MG63 (cell line): ENCODE measurements around the gene CTSC. TPM values are rescaled to one million over a fixed set of nuclear protein-coding genes. Genes with fewer than 3 reads are reported as not detected.
A peak's percentile ranks its signal among the peaks of the same experiment; 100 is the strongest.

ENCODE experiments used
- DNase-seq: peaks from one replicate; pipeline ENCODE4 v3.0.0-alpha.2; 2020
- H3K27me3 ChIP-seq: fragments of 250-450 bp; sonication (Bioruptor Pico); 2 replicates; pipeline ENCODE4 v1.5.1; 2020; ENCODE audit warnings: mild to moderate bottlenecking, moderate library complexity
- H3K36me3 ChIP-seq: fragments of 250-450 bp; sonication (Bioruptor Pico); 2 replicates; pipeline ENCODE4 v1.5.1; 2020; ENCODE audit warnings: mild to moderate bottlenecking, moderate library complexity
- H3K4me3 ChIP-seq: fragments of 250-450 bp; sonication (Bioruptor Pico); 2 replicates; pipeline ENCODE4 v1.5.1; 2020; ENCODE audit warnings: mild to moderate bottlenecking, moderate library complexity
- H3K9me3 ChIP-seq: fragments of 250-450 bp; sonication (Bioruptor Pico); 2 replicates; pipeline ENCODE4 v1.5.1; 2020; ENCODE audit warnings: mild to moderate bottlenecking, moderate library complexity
- total RNA-seq: library from RNA; depleted of rRNA; stranded (reverse); fragments of >200 nt; shearing (Covaris generic); gene quantifications from 2 replicates; pipeline ENCODE4 v1.2.3, GENCODE V29; 2014; ENCODE audit warnings: low replicate concordance; rRNA removed

CTSC gene
- total RNA-seq, result 62.9 and 118 TPM in 2 replicates

- DNase-seq, result peak; percentile 91
- Histone ChIP-seq H3K27me3 (no peaks in the 10 kb centered on the region), H3K36me3 (peaks cover 8% of the 10 kb centered on the region; the same call in 1 of the 2 replicates), H3K4me3 (peak within 1 kb of the TSS; percentile 83), H3K9me3 (no peaks in the 10 kb centered on the region)
Measured at GRCh38 chr11:88337181-88337986, at the start of gene CTSC. Gene CTSC, minus strand, starts transcription at chr11:88337736. Its CDS starts 64 bp downstream, at chr11:88337672.

DNA sequence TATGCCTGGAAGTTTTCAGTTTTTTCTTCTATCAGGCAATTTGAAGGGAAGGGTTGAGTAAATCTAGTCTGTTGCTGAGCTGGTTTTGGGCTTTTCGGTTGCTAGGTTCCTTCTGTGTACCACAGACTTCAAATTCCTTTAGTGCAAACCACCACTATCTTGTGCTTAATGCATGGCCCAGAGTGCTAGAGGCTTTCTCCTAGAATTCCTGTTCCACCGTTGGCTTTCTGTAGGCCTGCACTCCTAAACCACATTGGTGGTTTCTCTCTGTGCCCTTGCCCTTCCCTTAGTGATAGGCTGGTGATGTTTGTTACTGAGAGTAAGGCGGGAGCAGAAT is 47.1 kb upstream of the CTSC start:
- no peaks in the 10 kb centered on the region for H3K9me3 ChIP-seq
- no peaks in the 10 kb centered on the region for H3K36me3 ChIP-seq
- H3K4me3 ChIP-seq, result no peak overlapping the region
- DNase-seq, result no peak
- no peaks in the 10 kb centered on the region for H3K27me3 ChIP-seq

- no peak for DNase-seq
- Histone ChIP-seq H3K27me3 (no peaks in the 10 kb centered on the region), H3K36me3 (no peaks in the 10 kb centered on the region), H3K4me3 (no peak overlapping the region), H3K9me3 (no peaks in the 10 kb centered on the region)
Measured at GRCh38 chr11:88384004-88384668, 46.6 kb upstream of the CTSC start.

- Histone ChIP-seq H3K9me3 (no peaks in the 10 kb centered on the region), H3K27me3 (no peaks in the 10 kb centered on the region), H3K36me3 (no peaks in the 10 kb centered on the region), H3K4me3 (no peak overlapping the region)
- DNase-seq, result no peak
Measured at GRCh38 chr11:88383447-88383846, 45.9 kb upstream of the CTSC start.

- Histone ChIP-seq H3K9me3 (no peaks in the 10 kb centered on the region), H3K27me3 (no peaks in the 10 kb centered on the region), H3K4me3 (no peak overlapping the region), H3K36me3 (no peaks in the 10 kb centered on the region)
- no peak for DNase-seq
Measured at GRCh38 chr11:88379130-88379529, 41.6 kb upstream of the CTSC start.

GRCh38 chr11:88378422-88379066 is 41.0 kb upstream of the CTSC start:
- Histone ChIP-seq H3K36me3 (no peaks in the 10 kb centered on the region), H3K4me3 (no peak overlapping the region), H3K27me3 (no peaks in the 10 kb centered on the region), H3K9me3 (no peaks in the 10 kb centered on the region)
- DNase-seq, result no peak

- H3K27me3 ChIP-seq, result no peaks in the 10 kb centered on the region
- no peaks in the 10 kb centered on the region for H3K36me3 ChIP-seq
- no peak overlapping the region for H3K4me3 ChIP-seq
- DNase-seq, result no peak
- H3K9me3 ChIP-seq, result no peaks in the 10 kb centered on the region
Measured at GRCh38 chr11:88377646-88378045, 40.1 kb upstream of the CTSC start.

DNA sequence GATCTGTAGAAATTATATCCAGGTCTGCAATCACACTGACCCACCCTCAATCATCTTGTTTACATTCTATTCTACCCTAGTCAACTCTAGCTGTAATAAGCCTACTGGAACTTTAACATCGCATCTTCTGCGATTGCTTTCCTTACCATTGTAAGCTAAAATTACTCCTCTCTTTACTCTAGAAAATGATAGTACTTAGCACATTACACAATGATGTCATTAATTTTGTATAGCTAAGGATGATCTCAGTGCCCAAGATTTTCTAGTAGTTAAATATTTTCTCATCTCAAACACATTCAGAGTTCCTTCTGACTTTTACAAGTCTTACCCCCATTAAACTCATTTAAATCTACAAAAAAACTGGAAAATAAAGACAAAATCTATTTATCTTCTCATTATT is 39.6 kb upstream of the CTSC start:
- Histone ChIP-seq H3K4me3 (no peak overlapping the region), H3K9me3 (no peaks in the 10 kb centered on the region), H3K36me3 (no peaks in the 10 kb centered on the region), H3K27me3 (no peaks in the 10 kb centered on the region)
- no peak for DNase-seq

GRCh38 chr11:88375927-88376470 is 38.5 kb upstream of the CTSC start:
- Histone ChIP-seq H3K36me3 (no peaks in the 10 kb centered on the region), H3K27me3 (no peaks in the 10 kb centered on the region), H3K4me3 (no peak overlapping the region), H3K9me3 (no peaks in the 10 kb centered on the region)
- no peak for DNase-seq

GRCh38 chr11:88370782-88371181 is 33.2 kb upstream of the CTSC start:
- Histone ChIP-seq H3K9me3 (no peaks in the 10 kb centered on the region), H3K4me3 (no peak overlapping the region), H3K27me3 (no peaks in the 10 kb centered on the region), H3K36me3 (no peaks in the 10 kb centered on the region)
- DNase-seq, result no peak

- H3K36me3 ChIP-seq, result no peaks in the 10 kb centered on the region
- H3K27me3 ChIP-seq, result no peaks in the 10 kb centered on the region
- H3K4me3 ChIP-seq, result no peak overlapping the region
- no peak for DNase-seq
- H3K9me3 ChIP-seq, result no peaks in the 10 kb centered on the region
Measured at GRCh38 chr11:88367310-88367709, 29.8 kb upstream of the CTSC start.

GRCh38 chr11:88363648-88364065 is 26.1 kb upstream of the CTSC start:
- no peak overlapping the region for H3K4me3 ChIP-seq
- no peak for DNase-seq
- no peaks in the 10 kb centered on the region for H3K27me3 ChIP-seq
- H3K36me3 ChIP-seq, result no peaks in the 10 kb centered on the region
- H3K9me3 ChIP-seq, result no peaks in the 10 kb centered on the region

DNA sequence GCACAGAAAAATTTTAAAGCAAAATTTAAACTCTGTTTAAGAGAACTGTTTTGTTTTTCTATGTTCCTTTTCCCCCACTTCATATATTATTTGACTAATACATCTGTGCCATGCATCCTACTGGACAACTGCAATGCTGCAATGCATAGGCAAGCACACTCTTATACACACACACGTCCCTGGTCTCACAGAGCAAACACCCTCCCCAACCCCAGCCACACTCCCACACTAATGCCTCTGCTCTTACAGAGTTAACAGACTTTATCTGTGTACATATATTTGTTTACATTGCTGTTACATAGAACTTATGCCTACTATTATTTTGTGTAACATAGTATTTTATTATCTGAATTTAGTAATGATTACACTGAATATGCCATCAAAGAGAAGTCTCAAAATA is 25.5 kb upstream of the CTSC start:
- no peaks in the 10 kb centered on the region for H3K27me3 ChIP-seq
- no peaks in the 10 kb centered on the region for H3K9me3 ChIP-seq
- no peaks in the 10 kb centered on the region for H3K36me3 ChIP-seq
- DNase-seq, result no peak
- H3K4me3 ChIP-seq, result no peak overlapping the region

GRCh38 chr11:88360141-88360540 is 22.6 kb upstream of the CTSC start:
- no peaks in the 10 kb centered on the region for H3K27me3 ChIP-seq
- no peak for DNase-seq
- H3K4me3 ChIP-seq, result no peak overlapping the region
- no peaks in the 10 kb centered on the region for H3K9me3 ChIP-seq
- H3K36me3 ChIP-seq, result no peaks in the 10 kb centered on the region

DNA sequence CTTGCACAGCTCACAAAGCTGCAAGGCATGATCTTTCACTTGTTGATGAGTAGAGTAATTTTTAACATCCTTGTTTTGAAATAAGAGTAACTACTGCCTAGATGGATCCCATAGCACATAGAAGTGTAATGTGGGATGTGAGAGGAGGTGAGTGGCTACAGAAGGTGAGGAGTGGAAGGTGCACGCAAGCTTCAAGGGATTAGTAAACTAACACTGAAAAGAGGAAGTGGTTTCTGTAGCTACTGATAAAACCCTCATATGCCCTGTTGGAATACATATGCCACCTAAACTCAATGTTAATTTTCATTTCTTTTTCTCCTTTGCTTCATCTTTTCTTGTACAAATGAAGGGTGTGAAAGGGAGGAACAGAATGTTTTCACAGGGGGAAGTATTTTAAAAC is 22.0 kb upstream of the CTSC start:
- DNase-seq, result no peak
- H3K4me3 ChIP-seq, result no peak overlapping the region
- H3K27me3 ChIP-seq, result no peaks in the 10 kb centered on the region
- no peaks in the 10 kb centered on the region for H3K36me3 ChIP-seq
- H3K9me3 ChIP-seq, result no peaks in the 10 kb centered on the region

DNA sequence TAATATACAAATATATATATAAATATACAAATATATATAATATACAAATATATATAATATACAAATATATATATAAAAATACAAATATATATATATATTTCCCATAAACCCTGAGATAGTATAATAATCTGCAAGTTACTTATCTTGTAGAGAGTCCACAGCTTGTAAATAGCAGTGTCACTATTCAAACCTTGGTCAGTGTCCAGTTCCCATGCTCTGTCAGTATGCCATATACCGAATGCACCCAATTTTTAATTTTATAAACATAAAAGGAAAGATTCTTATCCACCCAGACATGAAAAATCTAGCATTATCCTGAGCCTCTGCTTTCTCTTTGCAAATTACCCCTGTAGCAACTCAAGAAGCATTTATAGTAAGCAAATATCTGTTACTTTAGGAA is 21.6 kb upstream of the CTSC start:
- DNase-seq, result no peak
- Histone ChIP-seq H3K36me3 (no peaks in the 10 kb centered on the region), H3K4me3 (no peak overlapping the region), H3K9me3 (no peaks in the 10 kb centered on the region), H3K27me3 (no peaks in the 10 kb centered on the region)

GRCh38 chr11:88358040-88358431 is 20.5 kb upstream of the CTSC start:
- H3K27me3 ChIP-seq, result no peaks in the 10 kb centered on the region
- no peak for DNase-seq
- no peak overlapping the region for H3K4me3 ChIP-seq
- no peaks in the 10 kb centered on the region for H3K9me3 ChIP-seq
- no peaks in the 10 kb centered on the region for H3K36me3 ChIP-seq
